ENCODE data around the gene CDH12.

Gene CDH12

DNA sequence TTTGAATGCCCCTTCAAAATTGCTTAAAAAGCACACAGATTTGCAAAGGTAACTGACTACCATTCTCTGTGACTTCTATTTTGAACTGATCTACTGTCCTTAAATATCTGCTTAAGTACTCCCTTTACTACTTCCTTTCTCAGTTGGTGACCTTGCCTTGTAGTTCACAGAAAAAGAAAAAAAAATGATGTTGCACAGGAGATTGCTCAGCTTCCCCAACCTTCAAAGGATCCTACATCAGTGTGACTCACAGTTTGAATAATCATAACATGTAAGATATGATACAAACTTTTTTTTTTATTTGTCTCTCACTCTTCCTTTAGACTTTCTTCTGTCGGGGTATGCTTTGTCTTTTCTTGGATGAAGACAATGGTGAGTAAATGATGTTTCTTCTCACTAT is 1029.6 kb downstream of the CDH12 start:
- no peak for DNase-seq (ENCODE audit: low read depth, low spot score)

DNA sequence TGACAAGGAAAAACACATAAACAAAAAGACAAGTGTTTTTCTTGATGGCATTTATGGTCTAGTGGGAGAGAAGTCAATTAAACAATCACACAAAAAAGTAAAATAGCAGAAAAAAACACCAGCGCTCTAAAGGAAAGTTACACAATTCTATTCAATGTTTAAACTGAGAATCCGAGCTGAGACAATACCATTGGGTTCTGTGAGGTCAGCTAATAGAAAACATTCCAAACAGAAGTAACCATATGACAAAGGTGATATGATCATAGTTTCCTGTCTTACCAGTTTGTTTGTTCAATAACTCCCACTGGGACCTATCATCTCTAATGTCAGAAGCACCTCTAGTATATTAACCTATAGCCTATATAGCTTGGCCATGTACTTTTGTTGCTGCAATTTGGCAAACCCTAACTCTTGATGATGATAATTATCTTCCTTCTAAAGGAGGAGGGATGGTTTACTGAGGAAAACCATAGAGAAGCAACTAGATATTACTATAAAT is 1030.0 kb downstream of the CDH12 start:
- DNase-seq (ENCODE audit: low read depth, low spot score), result no peak

DNA sequence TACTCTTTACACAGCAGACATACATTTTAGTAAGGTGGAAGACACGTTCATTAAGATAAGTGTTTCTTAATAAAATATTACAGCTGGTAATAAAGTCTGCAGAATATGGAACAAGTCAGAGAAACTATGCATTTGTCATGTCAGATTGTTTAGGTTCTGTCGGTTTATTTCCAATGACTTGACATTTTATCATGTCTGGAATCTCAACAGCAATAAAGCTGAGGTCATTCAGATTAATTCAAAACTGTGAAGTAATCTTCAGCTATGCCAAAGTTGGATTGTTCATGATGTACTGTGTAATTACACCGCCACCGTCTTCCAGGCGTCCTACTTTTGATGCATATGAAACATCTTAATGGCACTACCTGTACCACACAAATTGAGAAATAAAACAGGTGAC is 1032.6 kb downstream of the CDH12 start:
- no peak for DNase-seq (ENCODE audit: low read depth, low spot score)

DNA sequence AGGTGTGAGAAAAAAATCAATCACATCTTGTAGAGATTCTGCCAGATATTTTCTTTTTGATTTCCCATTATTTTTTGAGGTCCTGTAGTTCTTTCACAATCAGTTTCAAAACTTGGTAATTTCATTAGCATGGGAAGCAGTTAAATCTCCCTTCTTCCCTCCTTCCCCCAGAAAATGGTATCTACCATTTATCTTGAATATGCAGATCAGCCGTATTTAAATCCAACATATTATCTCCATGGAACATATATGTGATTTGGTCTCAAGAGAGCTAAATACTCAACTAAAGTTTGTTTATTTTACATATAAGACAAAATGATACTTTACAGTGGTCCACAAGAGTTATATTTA is 1034.8 kb downstream of the CDH12 start:
- DNase-seq (ENCODE audit: low read depth, low spot score), result no peak

DNA sequence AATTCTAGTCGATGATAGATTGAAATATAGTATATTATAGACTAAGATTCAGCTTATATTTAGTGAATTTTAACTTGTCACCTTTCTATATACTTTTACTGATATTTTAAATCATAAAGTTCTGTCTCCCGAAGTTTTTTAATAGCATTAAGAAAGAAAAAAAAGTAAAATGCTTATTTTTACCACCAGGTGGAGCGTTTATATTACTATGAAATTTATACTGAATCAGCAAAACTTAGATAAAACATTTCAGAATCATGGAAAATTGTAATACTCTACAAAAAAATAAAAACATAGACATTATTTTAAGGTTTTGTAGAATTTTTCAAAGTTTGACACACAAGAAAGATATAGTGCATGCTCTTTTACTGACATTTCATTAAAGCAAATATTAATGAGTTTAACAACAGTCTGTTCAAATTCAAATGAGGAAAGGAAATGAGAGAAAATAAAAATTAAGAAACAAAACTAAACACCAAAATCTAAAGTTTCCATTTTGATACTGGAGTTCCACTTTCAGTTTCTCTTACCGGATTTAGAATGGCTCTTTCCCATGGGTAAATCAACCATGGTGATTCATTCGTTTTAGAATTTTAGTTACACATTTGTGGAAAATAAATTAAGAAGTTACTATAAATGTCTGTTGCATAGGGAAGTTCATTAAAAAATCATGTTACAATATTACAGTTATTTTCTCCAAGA is 1035.3 kb downstream of the CDH12 start:
- DNase-seq (ENCODE audit: low read depth, low spot score), result no peak

DNA sequence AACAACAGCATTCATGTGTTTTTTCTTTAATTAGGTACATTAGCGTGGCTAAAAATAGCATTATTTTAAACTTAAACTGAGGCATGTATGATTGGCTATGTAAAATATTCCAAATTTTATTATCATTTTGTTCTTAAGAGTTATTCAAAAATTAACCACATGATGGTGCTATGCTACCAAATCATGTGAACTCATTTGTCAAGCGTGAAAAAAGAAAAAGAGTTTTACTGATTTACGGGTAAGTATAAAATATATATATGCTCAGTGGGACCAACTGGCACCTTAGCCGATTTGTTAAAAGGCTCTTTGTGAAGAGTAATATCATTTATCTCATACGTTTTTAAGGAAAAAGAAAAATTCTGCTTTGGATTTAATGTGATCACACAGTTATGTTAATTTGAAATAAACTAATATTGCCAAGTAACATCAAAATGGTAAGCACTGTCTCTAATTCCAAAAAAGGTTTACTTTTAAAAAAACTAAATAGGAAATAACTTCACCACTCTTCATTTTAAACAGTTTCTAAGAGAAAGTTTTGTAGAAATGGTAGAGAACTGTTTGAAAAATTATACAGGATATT is 1042.3 kb downstream of the CDH12 start:
- no peak for DNase-seq (ENCODE audit: low read depth, low spot score)

DNA sequence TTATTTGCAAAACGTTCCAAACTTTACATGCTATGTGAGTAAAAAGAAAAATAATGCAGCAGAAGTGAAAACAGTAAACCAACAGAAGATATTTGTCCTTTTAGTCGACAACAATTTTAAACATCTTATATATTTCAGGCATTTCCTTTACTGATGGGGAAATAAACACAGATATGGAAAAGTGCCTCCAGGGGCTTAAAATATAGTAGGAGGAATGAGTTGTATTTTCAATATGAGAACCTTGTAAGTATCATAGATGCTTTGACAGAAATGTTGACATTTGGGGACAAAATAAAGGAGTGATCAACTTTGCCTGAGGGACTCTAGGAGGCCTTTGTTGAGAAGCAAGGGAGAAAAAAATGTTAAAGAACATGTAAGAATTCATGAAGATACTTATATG is 1043.5 kb downstream of the CDH12 start:
- no peak for DNase-seq (ENCODE audit: low read depth, low spot score)

DNA sequence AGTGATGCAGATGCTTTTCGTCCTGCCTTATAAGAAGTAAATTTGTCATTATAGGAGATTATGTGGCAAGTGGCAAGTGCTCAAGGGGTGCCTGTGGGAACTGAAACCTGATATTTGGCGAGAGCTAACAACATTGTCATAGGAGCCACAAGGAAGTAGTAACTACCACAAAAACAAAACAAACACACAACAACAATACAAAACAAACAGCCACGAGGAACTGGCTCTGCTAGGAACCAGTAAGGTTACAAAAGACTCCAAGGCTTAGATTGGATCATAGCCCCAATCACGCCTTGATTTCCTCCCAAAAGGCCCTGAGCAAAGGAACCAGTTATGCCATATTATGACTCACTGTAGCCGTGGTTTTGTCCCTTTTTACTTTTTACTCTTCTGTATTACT is 1045.2 kb downstream of the CDH12 start:
- DNase-seq (ENCODE audit: low read depth, low spot score), result no peak

DNA sequence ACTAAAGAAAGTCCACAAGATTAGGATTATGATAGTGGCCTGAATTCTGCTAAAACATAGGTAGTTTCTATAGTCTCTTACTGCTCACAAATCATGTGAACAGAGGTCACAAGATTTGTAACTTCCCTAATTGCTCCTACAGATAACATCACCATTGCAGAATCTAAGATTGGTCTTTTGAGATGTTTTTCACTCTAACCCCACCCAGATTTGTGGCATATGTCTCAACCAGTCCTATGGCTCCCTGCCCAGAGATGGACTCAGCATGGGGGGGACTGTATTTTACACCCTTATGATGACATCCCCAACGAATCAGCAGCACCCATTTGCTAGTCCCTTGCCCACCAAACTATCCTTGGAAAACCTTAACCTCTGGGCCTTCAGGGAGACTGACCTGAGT is 1046.2 kb downstream of the CDH12 start:
- no peak for DNase-seq (ENCODE audit: low read depth, low spot score)

DNA sequence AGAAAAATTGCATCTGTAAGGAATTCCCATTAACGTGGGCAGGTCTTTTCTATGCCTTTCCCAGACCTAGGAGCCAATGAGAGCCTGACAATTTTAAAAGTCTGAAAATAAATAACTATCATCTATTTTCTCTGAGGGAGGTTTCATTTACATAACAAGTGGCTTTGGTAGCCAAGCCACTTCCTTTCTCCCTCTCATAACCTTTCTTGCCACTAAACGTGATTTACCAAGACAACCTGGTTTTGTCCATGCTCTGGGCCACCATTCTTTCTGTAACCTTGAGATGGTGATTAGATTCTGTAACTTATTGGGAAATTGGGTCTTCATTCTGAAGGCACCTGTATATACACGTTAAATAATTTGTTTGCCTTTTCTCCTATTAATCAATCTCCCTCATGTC is 1046.9 kb downstream of the CDH12 start:
- DNase-seq (ENCODE audit: low read depth, low spot score), result no peak

DNA sequence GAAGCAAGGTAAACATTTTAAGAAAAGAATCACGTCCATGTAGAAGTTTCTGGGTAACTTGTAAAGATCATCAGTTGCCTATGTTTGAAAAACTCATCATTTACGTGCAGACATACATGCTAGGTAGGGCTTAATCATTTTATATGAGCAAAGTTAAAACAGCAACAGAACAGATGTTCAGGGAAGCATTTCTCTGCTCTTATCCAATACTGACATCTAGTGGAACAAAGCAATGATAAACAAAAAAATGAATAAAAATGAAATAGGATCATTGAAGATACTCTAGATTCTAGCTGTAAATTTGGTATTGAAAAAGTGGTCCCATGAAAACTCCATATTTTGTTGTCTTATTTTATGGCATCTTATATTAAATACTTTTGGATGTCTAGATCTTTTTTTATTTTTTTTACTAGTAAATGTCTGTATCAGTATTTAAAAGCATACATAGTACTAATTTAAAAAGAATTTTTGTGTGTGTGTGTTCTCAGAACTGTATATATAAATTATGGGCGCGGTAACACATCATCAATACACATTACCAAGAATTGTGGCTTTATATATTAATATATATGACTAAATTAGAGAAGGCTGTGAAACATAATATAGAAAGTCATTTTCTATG is 1050.2 kb downstream of the CDH12 start:
- DNase-seq (ENCODE audit: low read depth, low spot score), result no peak

DNA sequence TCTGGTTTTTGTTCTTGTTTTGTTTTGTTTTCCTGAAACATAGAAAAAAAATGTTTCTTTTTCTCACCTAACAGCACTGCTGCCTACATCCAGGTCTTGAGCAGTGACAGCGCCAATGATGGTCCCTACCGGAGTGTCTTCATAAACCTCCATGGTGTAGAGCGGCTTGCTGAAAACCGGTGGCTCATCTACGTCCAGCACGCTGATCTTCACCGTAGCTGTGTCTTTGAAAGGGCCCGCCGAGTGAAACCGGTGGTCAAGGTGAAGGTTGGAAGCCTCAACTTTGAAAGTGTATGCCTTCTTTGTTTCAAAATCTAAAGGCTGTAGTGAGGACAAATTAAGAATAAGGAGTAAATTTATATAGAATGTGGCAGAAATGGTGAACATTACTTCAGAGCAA is 1051.0 kb downstream of the CDH12 start:
- no peak for DNase-seq (ENCODE audit: low read depth, low spot score)

DNA sequence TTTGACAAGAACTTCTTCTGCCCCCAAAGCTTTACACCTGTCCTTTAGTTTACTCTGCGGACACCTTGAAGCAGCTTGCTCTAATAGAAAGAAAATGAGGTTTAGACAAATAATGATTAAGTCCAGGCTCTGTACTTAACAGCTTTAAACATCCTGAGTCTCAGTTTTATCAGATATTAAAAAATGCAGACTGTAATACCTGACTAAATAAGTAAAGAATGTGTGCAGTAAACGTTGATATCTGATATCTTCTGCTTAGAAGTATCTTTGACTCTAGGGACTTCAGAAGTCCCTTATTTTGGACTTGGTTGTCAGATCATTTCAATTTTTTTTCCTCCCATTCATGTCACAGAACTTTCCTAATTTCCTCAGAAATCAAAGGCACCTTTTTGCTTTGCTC is 1060.4 kb downstream of the CDH12 start:
- no peak for DNase-seq (ENCODE audit: low read depth, low spot score)

DNA sequence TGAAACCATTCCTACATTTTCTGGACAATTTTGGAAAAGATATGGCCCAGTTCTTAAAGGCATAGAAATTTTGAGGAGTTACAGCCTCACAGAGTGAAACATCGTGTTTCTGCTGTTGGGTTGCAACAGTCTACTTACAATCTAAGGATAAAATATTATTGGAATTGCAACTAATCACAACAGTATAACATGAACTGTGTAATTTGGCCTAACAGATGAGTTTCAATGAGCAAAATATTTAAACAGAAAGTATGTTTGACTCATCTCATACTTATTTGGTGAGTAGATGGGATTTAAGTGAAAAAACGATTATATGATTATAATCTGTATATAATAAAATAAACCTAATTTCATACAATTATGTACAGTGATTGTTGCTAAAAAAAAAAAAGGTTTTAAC is 1061.8 kb downstream of the CDH12 start:
- no peak for DNase-seq (ENCODE audit: low read depth, low spot score)

DNA sequence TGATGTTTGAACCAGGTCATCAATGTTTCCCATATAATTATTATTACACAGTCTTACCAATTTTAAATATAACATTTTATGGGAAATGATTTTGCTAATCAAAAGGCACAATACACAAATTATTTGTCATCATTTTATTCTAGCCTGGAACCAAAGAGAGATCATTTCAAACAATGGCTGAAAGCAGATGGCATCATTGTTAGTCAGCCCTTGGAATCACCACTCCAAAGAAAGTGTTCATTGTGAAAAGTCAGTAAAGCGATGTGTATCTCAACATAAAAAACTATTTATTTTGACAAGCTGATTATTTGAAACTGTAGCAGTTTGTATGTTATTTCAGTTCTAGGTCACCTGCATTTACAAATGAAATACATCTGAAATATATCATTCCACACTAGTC is 1068.7 kb downstream of the CDH12 start:
- no peak for DNase-seq (ENCODE audit: low read depth, low spot score)

DNA sequence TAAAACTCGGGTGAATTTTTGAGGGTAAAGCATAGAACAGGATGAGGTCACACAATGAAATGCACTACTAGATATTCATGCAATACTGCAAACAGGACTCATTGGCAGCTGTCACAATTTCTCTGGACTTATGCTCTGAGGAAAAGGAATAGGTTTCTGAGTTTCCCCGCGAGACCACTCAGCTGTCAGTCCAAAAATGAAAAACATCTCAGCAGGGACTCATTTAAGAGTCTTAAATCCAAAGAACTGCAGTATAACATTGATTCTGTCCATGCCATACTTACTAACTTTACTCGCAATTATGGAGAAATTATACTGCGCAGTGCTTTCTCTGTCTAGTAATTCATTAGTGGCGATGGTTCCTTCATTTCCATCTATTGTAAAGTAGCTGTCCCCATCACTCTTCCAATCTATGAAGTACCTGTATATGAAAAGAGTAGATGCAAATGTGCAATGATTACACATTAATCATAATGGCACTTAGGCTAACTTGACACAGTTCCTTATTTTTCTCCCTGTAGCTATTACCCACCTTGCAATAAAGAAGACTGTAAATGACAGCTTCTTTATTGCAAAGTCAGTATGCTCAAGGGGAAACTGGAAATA is 1070.0 kb downstream of the CDH12 start:
- no peak for DNase-seq (ENCODE audit: low read depth, low spot score)

DNA sequence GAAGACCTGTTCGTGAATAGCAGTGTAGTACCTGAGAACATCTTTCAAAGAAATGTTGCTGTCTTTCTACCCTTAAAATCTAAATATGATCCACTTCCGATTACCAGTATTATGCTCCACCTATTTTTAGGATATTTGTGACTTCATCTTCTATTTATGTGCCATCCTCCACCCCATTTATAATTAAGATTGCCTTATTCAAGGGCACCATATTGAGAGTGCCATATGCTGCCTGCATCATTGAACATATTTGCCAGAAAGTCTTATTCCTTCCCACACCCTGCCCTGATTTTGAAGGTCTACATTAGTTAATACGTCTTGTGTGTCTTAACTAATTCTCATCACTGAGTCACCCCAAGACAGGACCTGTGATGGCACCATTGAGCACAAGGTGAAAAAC is 1076.7 kb downstream of the CDH12 start:
- DNase-seq (ENCODE audit: low read depth, low spot score), result no peak

DNA sequence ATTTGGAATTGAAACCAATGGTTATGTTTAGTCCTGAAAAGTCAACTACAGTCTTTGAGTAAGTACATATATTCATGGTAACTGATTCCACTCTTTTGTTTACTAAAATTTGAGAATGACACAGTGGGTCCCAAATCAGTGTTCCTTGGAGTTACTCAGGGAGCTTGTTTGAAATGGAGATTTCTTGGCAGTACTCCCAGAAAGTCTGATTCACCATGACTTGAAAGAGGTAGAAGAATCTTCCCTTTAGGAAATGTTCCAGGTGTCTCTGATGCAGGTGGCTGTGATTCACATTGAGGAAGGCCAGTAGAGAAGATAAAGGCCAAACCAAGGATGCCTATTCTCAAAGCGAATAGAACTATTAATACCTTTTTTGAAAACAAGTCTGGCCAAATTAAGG is 1078.3 kb downstream of the CDH12 start:
- no peak for DNase-seq (ENCODE audit: low read depth, low spot score)

DNA sequence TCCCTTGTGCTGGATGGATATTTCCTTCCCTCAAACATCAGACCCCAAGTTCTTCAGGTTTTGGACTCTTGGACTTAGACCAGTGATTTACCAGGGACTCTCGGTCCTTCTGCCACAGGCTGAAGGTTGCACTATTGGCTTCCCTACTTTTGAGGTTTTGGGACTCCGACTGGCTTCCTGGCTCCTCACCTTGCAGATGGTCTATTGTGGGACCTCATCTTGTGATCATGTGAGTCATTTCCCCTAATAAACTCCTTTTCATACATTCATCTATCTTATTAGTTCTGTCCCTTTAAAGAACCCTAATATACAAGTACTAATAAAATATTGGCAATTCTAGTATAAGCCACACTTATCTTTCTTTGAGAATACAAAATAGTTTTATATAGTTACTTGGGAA is 1078.9 kb downstream of the CDH12 start:
- DNase-seq (ENCODE audit: low read depth, low spot score), result no peak

DNA sequence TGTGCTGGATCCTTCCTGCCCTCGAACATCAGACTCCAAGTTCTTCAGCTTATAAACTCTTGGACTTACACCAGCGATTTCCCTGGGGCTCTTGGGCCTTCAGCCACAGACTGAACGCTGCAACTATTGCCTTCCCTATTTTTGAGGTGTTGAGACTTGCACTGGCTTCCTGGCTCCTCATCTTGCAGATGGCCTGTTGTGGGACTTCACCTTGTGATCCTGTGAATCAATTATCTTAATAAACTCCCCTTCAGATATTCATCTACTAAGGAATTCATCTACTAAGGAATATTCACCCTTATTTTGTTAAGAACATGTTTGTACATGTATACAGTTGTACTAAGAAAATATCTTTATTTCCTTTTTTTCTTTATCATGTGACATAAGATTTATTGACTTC is 1079.7 kb downstream of the CDH12 start:
- DNase-seq (ENCODE audit: low read depth, low spot score), result no peak

DNA sequence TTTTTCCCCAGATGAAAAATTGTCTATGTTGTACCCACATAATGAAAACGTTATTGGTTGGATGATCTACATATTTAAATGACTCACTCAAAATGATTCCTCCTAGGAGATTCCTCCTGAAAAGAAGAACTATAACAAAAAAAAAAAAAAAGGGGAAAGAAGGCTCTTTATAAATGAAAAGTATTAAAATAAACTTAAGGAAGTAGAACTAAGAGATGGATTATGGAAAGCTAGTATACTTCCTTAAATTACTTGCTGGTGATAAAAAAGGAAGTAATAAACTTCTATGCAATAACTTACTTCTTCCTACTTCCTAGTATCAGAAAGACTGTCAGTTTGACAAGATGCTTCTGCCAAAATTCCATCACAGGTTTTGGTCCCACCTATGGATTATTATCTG is 1087.7 kb downstream of the CDH12 start:
- no peak for DNase-seq (ENCODE audit: low read depth, low spot score)

DNA sequence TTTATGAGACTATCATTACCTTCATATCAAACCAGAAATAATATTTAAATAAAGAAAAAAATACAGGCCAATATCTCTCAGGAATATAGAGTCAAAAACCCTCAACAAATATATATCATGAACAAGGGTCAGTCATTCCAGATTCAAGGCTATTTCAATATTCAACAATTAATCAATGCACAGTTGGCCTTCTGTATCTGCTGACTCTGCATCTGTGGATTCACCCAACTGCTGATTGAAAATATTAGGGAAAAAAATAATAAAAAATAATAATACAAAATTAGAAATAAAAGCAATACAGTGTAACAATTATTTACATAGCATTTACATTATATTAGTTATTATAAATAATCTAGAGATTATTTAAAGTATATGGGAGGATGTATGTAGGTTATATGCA is 1114.0 kb downstream of the CDH12 start:
- no peak for DNase-seq (ENCODE audit: low read depth, low spot score)

DNA sequence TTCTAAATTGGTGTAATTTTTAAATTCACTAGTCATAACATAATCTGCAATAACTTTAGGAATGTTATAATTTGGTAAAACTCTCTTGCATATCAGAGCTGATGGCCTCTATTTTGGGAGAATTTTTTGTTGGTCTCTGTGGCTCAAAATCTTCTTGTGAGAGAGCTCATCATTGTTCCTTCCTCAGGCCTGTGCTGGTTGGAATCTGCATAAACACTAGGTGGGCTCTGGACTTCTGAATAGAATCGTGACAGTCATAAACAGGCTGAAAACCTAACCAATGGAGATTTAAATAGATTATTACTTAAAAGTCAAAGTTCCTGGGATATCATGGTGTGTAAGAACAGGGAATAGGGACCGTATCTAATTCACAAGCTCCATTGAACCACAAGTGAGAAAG is 1129.6 kb downstream of the CDH12 start:
- DNase-seq (ENCODE audit: low read depth, low spot score), result no peak
